GM19023 (cell line): ENCODE results near the gene BRPF1.

Experiments used
- ATAC-seq: cut with Tn5 transposase; IDR thresholded peaks from one replicate; pipeline ENCODE4 v1.9.1; 2021; ENCODE audit warnings: mild to moderate bottlenecking, moderate library complexity; ENCODE audit not compliant: unreplicated experiment

The BRPF1 gene

GRCh38 chr3:9730657-9731205 is 804 bp upstream of the BRPF1 start:
- peak; percentile 49 for ATAC-seq

GRCh38 chr3:9732080-9732739 is 675 bp downstream of the BRPF1 start:
- peak; percentile 9 for ATAC-seq

GRCh38 chr3:9732740-9733115 is 1.2 kb downstream of the BRPF1 start:
- no peak for ATAC-seq

- no peak for ATAC-seq
Observed at GRCh38 chr3:9736831-9737230, 5.3 kb downstream of the BRPF1 start.

GRCh38 chr3:9739181-9739580 is 7.6 kb downstream of the BRPF1 start:
- ATAC-seq, result no peak

- no peak for ATAC-seq
Observed at GRCh38 chr3:9742560-9742959, 11.0 kb downstream of the BRPF1 start.

GRCh38 chr3:9743548-9743947 is 12.0 kb downstream of the BRPF1 start:
- ATAC-seq, result no peak

GRCh38 chr3:9744162-9744561 is 12.6 kb downstream of the BRPF1 start:
- no peak for ATAC-seq

GRCh38 chr3:9745521-9745920 is 14.0 kb downstream of the BRPF1 start:
- ATAC-seq, result no peak

- ATAC-seq, result no peak
Observed at GRCh38 chr3:9746330-9746729, 14.8 kb downstream of the BRPF1 start.

- ATAC-seq, result no peak
Observed at GRCh38 chr3:9747267-9747666, 15.7 kb downstream of the BRPF1 start.

GRCh38 chr3:9748031-9748430 is 16.5 kb downstream of the BRPF1 start:
- no peak for ATAC-seq

- no peak for ATAC-seq
Observed at GRCh38 chr3:9749296-9749644, 17.7 kb downstream of the BRPF1 start.

GRCh38 chr3:9749645-9750555 is 18.4 kb downstream of the BRPF1 start, which contains the start of gene OGG1:
Gene OGG1 (plus strand): TSS chr3:9749952. CDS start chr3:9750287, 335 bp downstream.
- ATAC-seq, result peak; percentile 94

- no peak for ATAC-seq
Observed at GRCh38 chr3:9750556-9751411, 19.2 kb downstream of the BRPF1 start.

GRCh38 chr3:9754678-9755077 is 23.1 kb downstream of the BRPF1 start:
- ATAC-seq, result no peak

GRCh38 chr3:9757427-9757826 is 25.9 kb downstream of the BRPF1 start:
- no peak for ATAC-seq

- no peak for ATAC-seq
Observed at GRCh38 chr3:9760779-9761505, 29.4 kb downstream of the BRPF1 start.

GRCh38 chr3:9761919-9762318 is 30.4 kb downstream of the BRPF1 start:
- ATAC-seq, result no peak

- ATAC-seq, result no peak
Observed at GRCh38 chr3:9762871-9763270, 31.3 kb downstream of the BRPF1 start.
